SK-N-SH (cell line): ENCODE measurements around the gene CTAGE9.

Source experiments
- EP300 ChIP-seq, 2 experiments: IDR thresholded peaks; 2 replicates each; pipeline versions ENCODE4 v1.4.0 to v1.6.1; 2012; ENCODE audit warnings: borderline replicate concordance in 1 of 2, low read depth in 1 of 2, low read length in 1 of 2
- MXI1 ChIP-seq: IDR thresholded peaks from 2 replicates; pipeline ENCODE4 v1.6.1; 2012; ENCODE audit warnings: mild to moderate bottlenecking, low read depth, low read length, improper control_type of control experiment
- POLR2AphosphoS5 ChIP-seq: IDR thresholded peaks from 2 replicates; pipeline ENCODE4 v1.6.1; 2012; ENCODE audit warnings: low read depth, low read length
- RXRA ChIP-seq: IDR thresholded peaks from 2 replicates; pipeline ENCODE4 v1.4.0; 2012; ENCODE audit warnings: low read depth, mild to moderate bottlenecking, borderline replicate concordance
- TF ChIP-seq, protein P1 (sequence below): fragments of 200-600 bp; sonication (generic); IDR thresholded peaks from 2 replicates; pipeline ENCODE4 v1.6.1; 2017; ENCODE audit warnings: antibody characterized with exemption, mild to moderate bottlenecking, moderate library complexity

DNA sequence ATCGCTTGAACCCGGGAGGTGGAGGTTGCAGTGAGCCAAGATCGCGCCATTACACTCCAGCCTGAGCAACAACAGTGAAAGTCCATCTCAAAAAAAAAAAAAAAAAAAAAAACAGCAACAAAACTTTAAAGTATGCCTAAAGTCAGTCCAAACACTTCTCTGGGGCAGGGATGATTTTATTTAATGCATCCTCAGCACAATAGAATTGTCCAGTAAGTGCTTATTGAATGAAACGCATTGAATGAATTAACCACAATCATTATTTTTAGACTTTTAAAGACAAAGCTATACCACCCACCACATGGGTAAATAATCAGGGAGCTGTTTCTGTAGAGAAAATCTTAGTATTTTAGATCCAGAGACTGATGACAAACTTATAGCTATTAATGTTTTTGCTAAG lies 16.6 kb upstream of the CTAGE9 start:
- TF ChIP-seq, protein P1, sequence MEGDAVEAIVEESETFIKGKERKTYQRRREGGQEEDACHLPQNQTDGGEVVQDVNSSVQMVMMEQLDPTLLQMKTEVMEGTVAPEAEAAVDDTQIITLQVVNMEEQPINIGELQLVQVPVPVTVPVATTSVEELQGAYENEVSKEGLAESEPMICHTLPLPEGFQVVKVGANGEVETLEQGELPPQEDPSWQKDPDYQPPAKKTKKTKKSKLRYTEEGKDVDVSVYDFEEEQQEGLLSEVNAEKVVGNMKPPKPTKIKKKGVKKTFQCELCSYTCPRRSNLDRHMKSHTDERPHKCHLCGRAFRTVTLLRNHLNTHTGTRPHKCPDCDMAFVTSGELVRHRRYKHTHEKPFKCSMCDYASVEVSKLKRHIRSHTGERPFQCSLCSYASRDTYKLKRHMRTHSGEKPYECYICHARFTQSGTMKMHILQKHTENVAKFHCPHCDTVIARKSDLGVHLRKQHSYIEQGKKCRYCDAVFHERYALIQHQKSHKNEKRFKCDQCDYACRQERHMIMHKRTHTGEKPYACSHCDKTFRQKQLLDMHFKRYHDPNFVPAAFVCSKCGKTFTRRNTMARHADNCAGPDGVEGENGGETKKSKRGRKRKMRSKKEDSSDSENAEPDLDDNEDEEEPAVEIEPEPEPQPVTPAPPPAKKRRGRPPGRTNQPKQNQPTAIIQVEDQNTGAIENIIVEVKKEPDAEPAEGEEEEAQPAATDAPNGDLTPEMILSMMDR: no peak
- no peak for TF ChIP-seq MXI1
- TF ChIP-seq RXRA: no peak
- TF ChIP-seq POLR2AphosphoS5: no peak
- no peak for TF ChIP-seq EP300 (IDR thresholded peaks at IDR 0.05; ENCODE audit: borderline replicate concordance in 1 of 2, low read depth in 1 of 2, low read length in 1 of 2)
